ENCODE measurements around the gene LENG8. TPM values are rescaled to one million over a fixed set of nuclear protein-coding genes. Genes with fewer than 3 reads are reported as not detected.

LENG8 gene
- total RNA-seq: 69.1 TPM
- long read RNA-seq, partial matches to known transcripts: 29 of 29 reads
- long read RNA-seq, other reads (novel, unspliced or antisense): 0 of 29 reads

DNA sequence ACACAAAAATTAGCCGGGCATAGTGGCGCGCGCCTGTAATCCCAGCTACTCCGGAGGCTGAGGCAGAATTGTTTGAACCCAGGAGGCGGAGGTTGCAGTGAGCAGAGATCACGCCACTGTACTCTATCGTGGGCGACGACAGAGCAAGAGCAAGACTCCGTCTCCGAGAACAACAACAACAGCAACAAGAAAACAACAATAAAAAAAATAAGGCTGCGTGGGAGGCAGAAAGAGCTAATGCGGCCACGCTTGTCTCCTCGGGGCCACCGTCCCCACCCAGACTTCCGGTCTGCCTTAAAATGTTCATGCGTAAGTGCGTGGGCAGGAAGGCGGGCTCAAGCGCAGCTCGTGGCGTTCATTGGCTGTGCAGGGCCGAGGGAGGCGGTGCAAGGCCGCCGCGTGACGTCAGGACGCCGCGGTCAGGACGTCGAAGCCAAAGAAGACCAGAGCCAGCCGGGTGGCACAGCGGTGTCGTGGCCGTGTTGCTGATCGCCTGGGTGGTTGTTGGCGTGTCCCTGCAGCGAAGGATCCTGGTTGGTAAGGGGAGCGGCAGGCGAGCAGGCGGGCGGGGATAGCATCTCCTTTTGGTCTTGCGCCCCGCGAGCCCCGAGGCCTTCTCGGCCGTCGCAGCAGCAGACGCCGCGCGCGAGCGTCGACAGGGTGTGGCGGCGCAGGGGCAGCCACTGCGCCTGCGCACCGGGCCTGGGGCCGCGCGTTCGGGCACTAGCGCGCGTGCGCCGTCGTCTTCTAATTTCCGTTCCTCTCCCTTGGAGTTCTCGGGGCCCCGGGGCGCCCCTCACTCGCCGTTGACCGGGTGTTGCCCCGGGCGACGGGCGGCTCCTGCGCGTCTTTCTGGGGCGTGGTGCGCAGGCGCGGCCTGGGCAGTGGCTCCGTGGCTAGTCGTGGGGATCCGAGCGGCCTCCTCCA lies at the start of gene LENG8:
Gene LENG8 (plus strand): TSS at position 426 of the 927 bp plus-strand sequence. CDS start 2,146 bp downstream, outside the sequence.
- DNase-seq: peak; percentile 99
- intact Hi-C loops (cut with micrococcal nuclease): no loop called here
- peak; percentile 97 for ATAC-seq

DNA sequence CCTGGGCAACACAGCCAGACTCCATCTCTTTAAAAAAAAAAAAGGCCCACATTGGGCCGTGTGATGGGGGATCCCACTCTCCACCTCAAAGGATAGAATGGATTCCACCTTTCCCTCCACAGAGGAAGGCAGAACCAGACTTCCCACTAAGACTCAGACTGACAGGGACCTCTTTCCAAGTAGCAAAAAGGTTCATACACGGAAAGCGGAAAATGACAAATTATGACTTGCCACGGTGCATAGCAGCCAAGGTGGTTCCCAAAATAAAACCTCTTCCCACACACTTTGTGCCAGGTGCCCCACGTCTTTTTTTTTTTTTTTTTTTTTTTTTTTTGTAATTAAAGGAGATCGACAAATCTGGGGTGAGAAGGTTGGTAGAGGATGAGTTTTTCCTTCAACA lies 48.1 kb upstream of the LENG8 start:
- no peak for DNase-seq
- intact Hi-C loops (cut with micrococcal nuclease): no loop called here
- no peak for ATAC-seq

DNA sequence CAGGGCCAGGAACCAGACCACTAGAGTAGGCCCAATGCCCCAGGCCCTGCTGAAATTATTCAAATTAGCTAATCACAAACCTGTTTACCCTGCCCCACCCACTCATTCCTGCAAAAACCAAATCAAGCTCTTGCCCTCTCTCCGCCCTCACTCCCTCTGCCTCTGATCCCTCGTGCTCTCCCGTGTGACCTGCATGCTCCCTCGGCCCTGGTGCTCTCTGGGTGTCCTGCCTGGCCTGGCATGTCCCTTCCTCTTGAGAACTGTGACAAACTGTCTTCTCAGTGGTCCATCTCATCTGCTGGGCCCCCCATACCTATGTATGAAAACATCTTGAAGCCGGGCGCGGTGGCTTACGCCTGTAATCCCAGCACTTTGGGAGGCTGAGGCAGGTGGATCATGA lies 45.9 kb upstream of the LENG8 start:
- DNase-seq (no peak), ATAC-seq (no peak)
- intact Hi-C loops (cut with micrococcal nuclease): no loop called here

DNA sequence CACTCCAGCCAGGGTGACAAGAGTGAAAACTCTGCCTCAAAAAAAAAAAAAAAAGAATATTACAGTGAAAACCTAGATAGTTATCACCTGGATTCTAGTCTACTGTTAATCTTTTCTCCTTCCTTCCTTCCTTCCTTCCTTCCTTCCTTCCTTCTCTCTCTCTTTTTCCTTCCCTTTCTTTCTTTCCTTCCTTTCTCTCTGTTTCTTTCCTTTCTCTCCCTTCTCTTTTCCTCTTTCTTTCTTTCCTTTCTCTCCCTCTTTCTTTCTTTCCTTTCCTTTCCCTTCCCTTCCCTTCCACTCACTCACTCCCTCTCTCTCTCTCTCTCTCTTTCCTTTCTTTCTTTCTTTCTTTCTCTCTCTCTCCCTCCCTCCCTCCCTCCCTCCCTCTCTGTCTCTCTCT lies 43.4 kb upstream of the LENG8 start:
- intact Hi-C loops (cut with micrococcal nuclease): no loop called here
- ATAC-seq (no peak), DNase-seq (no peak)

DNA sequence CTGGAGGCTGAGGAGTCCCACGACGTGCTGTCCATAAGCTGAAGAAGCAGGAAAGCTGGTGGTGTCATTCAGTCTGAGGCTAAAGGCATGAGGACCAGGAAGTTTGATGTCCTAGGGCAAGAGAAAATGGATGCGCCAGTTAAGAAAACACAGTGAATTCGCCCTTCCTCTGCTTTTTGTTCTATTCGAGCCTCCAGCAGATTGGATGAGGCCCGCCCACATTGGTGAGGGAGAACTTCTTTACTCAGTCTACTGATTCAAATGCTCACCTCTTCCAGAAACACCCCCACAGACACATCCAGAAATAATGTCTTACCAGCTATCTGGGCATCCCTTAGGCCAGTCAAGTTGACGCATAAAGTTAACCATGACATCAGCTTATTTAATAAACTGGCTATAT lies 41.2 kb upstream of the LENG8 start:
- no peak for ATAC-seq
- intact Hi-C loops (cut with micrococcal nuclease): no loop called here
- DNase-seq: no peak

DNA sequence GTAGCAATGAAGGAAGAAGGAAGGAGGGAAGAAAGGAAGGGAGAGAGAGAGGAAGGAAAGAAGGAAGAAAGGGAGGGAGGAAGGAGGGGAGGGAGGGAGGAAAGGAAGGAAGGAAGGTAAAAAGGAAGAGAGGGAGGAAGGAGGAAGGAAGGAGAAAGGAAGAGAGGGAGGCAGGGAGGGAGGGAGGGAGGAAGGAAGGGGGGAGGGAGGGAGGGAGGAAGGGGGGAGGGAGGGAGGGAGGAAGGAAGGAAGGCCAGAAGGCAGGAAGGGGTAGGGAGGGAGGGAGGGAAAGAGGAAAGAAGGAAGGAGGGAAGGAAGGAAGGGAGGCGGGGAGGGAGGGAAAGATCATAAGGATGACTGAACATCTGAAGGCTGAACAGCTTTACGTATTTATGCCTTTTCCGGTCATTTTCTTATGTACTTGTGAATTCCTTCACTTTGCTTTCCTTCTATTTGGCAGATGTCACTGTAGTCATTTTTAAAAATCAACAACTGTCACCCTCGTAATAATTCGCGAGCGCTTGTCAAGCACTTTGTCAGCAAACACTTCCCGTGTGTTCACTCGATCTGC lies 40.5 kb upstream of the LENG8 start:
- intact Hi-C loops (cut with micrococcal nuclease): no loop called here
- DNase-seq: no peak
- no peak for ATAC-seq

DNA sequence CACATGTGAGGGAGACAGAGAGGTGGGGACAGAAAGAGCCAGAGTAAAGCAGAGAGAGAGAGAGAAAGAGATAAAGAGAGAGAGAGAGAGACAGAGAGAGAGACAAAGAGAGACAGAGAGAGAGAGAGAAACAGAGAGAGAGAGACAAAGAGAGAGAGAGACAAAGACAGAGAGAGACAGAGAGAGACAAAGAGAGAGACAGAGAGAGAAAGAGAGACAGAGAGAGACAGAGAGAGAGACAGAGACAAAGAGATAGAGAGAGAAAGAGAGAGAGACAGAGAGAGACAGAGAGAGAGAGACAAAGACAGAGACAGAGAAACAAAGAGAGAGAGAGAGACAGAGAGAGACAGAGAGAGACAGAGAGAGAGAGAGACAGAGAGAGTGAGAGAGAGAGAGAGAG lies 38.0 kb upstream of the LENG8 start:
- intact Hi-C loops (cut with micrococcal nuclease): no loop called here
- ATAC-seq (no peak), DNase-seq (no peak)

DNA sequence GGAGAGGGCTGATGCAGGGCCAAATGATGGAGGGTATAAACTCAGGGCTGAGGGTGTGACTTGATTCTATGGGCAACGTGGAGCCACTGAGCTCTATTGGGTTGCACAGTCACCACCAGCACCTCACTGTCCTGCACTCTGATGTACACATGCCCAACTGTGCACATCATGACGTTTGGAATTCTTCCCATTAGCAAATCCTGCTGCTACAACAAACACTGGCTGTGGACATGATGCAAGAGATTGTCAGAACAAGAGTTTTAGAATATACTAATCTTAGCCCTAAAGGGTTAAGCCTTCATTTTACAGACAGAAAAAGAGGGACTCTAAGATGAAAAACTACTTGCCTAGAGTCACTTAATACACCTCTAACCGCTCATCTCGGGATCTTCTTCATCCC lies 36.1 kb upstream of the LENG8 start:
- intact Hi-C loops (cut with micrococcal nuclease): no loop called here
- no peak for DNase-seq
- no peak for ATAC-seq

DNA sequence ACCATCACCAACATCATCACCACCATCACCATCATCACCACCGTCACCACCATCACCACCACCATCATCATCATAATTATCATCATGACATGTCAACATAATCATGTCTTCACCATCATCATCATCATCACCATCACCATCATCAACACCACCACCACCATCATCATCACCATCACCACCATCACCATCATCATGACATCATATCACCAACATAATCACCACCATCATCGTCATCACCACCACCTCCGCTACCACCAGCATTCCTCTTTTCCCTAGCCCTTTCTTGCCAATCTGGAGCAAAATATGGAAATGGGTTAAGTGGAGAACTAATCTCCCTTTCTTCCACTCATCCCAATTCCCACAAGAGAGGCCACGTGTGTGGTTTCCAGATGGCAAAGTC lies 34.8 kb upstream of the LENG8 start:
- ATAC-seq (no peak), DNase-seq (no peak)
- intact Hi-C loops (cut with micrococcal nuclease): no loop called here

DNA sequence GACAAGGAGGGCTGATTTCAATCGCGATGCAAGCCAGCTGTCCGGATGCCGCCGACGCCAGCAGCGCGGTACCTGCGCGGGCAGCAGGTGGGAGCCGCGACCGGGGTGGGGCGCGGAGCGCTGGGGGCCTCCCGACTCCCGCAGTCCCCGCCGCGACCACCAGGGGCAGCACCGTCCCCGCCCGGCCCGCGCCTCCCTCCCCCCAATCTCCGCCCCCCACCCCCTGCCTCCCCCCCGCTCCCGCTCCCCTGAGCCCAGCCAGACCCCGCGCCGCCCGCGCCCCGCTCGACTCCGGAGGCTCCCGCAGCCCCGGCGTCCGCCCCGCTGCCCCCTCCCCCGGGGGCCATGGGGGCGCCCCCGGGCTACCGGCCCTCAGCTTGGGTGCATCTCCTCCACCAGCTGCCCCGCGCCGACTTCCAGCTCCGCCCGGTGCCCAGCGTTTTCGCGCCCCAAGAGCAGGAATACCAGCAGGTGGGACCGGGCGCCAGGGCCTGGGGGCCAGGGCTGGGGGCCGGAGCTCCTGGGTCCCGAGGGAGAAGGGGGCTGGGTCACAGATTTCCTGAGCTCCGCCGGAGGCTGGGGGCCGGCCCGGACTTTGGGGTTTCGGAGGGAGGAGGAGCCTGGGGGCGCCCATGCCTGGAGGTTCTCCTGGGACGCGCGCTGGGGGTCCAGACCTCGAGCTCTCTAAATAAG lies 33.6 kb upstream of the LENG8 start, which contains the start of gene TTYH1:
Gene TTYH1 (plus strand): TSS at position 257 of the 693 bp plus-strand sequence. CDS start 89 bp downstream, at position 346.
- intact Hi-C loops (cut with micrococcal nuclease): no loop called here
- no peak for DNase-seq
- ATAC-seq: no peak

DNA sequence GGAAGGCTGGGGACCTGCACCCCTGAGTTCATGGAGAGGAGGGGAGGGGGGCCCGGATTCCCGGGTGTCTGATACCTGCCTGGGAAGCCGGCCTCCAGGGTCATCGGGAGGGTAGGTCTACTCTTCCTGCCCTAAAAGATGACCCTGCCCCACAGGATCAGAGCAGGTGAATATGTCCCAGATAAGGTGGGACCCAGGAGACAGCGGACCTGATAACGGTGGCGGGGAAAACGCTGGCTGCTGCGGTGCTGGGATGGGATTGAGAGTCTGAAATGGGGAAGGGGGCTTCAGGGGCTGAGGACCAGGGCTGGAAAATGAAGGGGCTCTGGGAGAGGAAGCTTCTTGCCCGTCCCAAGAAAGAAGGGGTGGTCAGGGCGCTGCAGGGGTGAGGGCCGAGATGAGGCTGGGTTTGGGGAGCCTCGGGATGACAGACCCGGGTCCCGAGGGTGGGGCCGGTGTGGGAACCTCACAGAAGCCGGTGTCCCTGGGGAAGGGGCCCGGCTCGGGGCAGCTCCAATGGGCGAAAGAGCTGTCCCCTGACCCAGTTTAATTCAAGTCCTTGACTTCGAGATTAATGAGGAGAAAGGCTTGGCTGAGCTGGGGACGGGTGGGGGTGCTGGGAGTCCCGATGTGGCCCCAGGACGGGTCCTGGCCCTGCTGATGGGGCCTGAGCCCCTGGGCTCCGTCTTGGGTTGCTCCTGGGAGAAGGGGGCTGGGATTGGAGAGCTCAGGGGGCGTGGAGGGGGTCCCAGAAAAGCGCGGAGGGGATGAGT lies 32.9 kb upstream of the LENG8 start:
- intact Hi-C loops (cut with micrococcal nuclease): no loop called here
- no peak for ATAC-seq
- DNase-seq: no peak

DNA sequence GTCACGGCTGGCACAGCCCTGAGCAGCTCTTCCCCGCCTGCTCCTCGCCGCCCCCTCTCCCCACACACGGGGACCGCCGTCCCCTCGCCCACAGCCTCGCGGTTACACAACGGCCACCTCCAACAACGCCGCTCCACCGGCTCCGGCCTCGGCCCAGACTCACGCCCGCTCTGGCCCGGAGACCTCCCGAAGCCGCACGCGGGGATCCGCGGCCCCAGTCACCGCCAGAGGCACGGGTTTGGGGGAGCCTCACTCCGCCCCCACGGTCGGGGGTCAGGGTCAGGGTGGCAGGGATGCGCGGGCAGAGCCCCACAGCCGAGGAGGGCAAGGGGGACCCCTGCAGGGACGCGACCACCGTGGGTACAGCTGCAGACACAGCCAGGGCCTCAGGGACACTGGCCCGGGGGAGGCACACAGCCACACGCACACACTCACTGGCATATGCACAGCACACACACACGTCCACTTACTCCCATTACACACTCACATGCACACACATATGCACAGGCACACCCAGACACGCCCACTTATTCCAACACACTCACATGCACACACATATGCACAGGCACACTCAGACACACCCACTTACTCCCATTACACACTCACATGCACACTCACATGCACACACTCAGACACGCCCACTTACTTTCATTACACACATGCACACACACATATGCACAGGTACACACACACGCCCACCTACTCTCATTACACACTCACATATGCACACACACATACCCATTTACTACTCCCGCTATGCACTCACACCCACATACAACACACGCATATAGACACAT lies 32.1 kb upstream of the LENG8 start:
- intact Hi-C loops (cut with micrococcal nuclease): no loop called here
- no peak for ATAC-seq
- DNase-seq: no peak

DNA sequence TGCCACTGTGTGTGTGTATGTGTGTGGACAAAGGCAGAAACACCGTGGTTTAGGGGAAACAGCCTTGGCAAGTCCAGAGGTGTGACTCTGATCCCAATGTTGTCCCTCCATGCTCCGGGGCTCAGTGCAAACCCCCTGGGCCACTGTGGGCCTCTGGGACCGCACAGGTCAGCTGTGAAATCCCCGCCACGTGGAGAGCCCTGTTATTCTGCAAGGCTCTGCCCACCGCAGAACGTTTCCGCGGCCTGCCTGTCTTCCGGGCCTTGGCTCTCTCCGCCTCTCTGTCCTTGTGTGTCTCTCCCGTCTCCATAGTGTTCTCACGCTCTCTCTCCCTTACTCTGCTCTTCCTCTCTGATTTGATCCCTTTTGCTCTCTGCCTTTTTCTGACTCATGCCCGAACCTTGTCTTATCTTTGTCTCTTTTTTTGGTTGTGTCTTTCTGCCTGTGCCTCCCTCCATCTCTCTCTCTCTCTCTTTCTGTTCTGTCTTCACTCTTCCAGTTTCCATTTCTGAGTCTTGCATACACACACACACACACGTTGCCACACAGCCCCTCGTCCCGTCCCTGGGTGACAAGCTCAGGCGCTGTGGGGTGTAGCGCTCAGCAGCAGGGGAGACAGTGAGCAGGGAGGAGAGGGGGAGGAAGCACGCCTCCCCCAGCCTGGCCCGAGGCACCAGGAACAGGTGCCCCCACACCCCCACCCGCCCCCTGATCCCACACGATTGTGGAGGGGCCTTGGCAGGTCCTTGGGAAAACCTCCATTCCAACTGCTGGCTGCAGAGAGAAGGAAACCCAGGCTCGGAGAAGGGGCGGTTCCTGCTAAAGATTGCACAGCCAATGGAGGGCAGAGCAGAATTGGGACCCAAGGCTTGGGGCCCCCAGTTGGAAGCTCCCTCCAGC lies 30.7 kb upstream of the LENG8 start:
- peak; percentile 11 for ATAC-seq

DNA sequence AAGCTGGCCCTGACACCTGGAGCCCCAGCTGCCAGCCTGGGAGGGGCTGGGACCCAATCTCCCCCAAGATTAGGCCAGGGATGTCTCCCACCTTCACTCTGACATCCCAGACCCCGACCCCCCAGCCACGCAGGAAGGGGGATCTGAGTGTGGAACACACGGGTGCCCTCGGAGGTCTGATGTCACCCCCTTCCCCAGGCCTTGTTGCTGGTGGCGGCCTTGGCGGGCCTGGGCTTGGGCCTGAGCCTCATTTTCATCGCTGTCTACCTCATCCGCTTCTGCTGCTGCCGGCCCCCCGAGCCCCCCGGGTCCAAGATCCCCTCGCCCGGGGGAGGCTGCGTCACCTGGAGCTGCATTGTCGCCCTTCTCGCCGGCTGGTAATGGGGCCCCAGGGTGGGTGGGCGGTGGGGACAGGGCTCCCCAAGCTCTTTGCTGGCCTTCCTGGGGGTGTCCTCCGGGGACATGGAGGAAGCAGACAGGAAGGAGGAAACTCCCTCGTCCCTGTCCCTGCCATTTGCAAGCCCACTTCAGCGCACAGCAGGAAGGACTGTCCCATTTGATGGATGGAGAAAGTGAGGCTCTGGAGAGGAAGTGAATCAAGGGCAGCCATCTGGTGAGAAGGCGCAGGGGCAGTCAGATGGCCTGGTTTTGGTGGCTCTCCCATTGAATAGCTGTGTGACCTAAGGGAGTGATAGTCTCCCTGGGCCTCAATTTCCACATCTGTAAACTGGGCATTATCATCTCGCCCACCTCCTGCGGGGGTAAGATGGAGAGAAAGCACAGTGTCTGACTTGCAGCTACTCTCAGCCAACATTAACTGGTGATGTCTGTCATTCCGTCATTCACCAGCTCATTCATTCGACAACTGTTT lies 29.8 kb upstream of the LENG8 start:
- intact Hi-C loops (cut with micrococcal nuclease): no loop called here
- no peak for ATAC-seq
- DNase-seq: no peak

More for the DNA sequence above, 30.7 kb upstream of the LENG8 start:
- intact Hi-C loops (cut with micrococcal nuclease): no loop called here
- DNase-seq: no peak

DNA sequence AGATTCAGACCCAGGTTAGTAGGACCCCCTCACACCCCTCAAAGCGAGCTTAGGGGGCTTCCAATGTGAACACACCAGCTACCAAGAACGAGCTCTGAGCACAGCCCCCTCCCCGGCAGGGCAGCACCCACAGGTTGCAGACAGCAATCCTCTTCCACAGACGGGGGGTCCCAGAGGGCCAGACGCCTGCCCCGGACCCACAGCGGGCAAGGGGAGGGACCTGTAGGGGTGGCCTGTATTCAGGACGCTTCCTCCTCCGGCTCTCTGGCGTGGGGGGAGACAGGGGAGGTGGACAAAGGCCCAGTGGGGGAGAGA lies 29.0 kb upstream of the LENG8 start:
- DNase-seq: no peak
- ATAC-seq: no peak
- intact Hi-C loops (cut with micrococcal nuclease): no loop called here

DNA sequence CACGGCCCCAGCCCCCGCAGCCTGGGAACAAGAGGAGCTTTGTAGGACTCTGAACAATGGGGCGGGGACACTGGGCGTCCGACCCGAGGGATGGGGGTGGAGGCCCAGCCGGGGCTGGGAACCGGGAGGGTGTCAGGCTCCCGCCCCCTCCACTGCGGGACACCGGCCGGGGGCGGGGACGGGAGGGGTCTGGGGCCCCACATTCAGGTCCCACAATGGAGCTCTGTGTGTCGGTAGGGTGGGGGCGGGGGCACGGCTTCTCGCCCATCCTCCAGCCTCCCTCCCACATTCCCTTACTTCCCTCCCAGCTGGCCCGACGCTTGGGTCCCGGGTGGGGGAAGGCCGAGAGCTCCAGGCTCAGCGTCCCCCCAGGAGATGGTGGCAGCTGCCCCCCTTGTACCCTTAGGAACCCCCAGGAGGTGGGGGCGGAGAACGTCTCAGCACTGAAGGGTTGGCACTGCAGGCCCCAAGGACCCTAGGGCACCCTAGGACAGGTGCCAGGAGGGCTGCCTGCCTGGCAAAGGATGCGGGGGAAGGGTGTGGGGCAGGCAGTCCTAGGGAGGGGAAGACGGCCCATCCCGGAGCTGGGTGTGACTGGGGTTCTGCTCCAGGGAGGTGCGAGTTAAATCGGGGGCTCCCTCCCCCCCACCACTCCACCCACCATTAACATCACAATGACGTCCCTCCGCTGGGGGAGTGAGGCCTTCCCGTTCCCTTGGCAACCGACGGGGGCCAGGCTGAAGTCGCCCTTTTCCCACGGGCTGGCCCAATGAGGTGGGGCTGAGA lies 28.4 kb upstream of the LENG8 start:
- DNase-seq: peak; percentile 61
- intact Hi-C loops (cut with micrococcal nuclease): no loop called here
- peak; percentile 76 for ATAC-seq
